Astrocyte of the hippocampus (primary cell): ENCODE data around the gene ASTN1.
"Not testable (repeated sequence)": the region's sequence is repeated elsewhere in the genome, so short reads cannot be mapped to it uniquely, and the experiment has no call there.

ENCODE experiments used
- DNase-seq: peaks from one replicate; pipeline ENCODE4 v3.0.0; 2011; ENCODE audit warnings: low read depth, low spot score

Gene ASTN1

DNA sequence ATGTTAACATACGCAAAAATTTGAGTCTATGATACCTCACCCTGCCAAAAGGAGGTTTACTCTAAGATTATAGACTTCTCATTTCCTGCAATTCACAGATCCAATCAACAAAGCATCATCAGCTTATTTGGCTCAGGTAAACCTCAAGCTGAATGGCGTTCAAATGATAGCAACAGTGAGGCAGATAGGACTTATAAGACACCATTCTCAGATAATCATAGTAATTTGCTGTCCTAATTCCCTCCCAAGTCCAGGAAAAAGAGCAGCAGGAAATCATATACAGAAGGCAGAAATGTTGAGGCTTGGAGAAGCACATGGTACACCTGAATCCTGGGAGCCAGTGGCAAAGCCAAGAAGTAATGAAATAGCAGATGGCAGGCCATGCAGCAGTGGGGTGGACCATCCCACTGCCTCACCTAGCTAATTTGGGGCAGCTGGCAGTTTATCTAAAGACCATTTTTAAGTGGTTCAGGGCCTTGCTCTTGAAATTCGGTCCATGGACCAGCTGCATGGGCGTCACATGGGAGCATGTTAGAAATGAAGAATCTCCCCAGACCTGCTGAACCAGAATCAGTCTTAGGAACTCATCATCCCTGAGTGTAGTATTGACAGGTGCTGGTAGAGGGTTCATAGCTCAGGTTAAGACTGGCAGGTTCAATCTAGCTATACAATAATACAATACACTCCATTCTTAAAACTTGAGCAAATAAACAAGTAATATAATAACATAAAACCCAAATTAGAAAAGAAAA is 57.7 kb downstream of the ASTN1 start:
- DNase-seq: no peak

DNA sequence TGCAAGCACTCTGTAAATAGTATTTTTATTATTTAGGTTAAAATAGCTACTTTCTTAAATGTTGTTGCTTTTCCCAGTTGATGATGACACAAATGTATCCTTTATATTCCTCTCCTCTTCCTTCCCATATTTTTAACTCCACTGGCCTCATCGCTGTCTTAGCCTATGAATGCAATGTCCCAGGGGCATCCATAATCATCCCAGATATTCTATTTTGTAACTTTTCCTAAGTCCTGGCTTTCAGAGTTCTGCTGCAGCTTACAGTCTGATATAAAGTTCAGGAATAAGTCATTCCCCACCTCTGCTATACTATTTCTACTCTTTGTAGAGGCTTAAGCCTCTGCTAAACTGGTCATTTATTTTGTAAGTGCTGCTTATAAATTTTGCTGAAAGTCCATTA is 58.3 kb downstream of the ASTN1 start:
- no peak for DNase-seq

DNA sequence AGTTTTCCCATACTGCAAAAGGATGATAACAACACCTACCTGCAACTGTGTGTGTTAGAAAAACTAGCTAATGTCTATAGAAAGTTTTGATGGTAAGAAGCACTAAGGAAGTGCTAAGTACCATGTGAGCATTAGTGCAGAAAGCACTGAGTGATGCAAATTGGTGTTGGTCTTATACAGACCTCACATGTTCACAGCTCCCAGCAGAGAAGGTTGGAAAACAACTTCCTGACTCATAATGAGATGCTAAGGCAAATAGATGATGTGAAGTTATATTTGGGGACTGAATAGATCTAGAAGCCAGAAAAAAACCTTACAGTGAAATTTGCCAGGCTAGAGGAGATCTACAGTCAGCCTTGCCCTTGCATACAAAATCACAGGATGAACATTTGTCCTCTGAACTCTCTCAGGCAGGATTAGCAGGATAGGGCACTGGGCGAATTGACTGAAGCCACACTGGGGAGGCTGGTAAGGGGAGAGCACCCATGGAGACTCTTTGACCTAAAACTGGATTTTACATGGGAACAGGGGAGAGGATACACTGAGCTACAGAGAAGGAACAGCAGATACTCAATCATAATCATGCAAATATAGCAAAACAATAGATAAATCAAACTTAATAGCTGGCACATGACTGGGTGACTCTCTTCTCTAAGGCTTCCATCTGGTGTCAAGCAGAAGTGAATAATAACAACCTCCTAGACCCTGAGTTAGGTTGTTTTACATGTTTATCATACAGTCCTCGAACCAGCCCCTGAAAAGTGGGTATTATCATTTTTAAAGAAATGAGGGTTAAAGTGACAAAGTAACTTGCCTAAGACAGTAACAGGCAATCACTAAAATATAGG is 61.3 kb downstream of the ASTN1 start:
- DNase-seq: peak; percentile 16

DNA sequence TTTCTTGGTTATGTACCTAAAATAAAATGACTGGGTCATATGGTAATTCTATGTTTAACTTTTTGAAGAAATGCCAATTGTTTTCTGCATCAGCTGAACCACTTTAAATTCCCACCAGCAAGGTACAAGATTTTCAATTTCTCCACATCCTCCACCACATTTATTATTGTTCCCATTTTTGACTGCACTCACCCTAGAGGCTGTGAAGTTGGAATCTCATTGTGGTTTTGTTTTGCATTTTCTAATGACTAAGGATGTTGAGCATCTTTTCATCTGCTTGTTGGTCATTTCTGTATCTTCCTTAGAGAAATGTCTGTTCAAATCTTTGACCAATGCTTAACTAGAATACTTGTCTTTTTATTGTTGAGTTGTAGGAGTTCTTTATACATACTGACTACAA is 72.5 kb downstream of the ASTN1 start:
- DNase-seq: no peak

DNA sequence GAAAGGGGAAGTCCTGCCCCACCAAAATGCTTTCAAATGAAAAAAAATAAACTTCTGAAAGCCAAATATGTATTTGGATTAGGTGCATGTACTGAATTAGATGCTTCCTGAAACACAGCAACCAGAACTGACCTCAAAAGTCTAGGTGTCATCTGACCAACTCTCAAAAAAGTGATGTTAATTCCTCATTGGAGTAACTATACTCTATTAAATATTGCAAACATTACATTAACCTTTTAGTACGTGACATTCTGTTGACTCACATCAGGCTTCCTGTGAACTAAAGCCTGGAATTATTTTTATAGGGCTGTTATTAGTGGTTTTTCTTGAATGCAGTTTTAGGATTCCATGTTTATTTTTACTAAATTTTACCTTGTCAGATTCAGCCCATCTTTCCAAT is 73.5 kb downstream of the ASTN1 start:
- peak; percentile 1 for DNase-seq

DNA sequence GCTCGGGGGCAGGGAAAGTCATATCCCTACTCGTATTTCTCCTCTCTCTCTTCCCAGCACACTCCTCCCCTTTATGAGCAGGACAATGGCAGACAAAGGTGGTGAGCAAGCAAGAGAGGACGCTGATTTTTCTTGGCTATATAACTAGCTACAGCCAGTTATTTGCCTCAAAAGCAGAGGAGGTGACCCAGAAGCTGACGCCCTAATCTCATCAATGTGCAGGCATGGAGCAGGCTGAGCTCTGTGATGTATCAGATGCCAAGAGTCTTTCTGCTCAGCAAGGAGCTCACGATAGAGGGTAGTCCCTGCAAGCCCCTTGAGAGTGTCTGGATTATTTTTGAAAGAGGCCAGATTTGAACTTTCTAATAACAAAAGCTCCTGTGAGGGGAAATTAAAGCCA is 75.5 kb downstream of the ASTN1 start:
- no peak for DNase-seq

DNA sequence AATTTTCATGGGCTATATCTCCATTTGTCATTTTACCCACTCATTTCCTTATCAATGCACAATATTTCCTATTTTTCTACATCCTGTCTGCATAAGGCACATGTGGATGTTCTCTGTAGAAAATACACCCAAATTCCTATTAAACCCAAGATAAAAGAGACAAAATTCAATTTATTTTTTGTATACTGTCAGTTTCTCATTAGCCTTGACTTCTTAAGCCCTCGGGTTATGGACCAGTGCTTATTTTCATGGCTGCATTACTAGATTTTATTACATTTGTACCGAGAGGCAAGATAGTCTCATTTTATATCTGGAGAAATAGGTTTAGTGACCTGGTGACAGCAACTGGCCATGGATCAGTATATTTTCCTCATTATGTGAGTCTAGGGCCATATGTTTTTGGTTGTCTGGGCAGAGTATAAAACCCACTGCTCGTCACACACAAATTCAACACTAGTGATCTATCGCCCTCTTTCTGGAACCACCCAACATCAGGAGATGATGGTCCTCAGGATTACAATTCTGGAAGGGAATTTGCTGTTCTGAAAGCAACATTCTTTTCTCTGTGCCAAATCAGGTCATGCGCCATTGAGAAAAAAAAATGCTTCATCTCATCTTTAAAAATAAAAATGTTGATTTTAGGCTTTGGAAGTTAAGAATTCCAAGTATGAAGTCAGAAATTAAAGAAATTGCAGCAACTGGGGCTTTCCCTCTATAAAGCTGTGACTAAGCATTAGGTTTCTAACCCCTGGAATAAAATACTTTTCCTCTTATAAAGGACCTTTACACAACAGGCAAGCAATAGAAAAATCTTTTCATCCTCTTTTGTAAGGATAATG is 81.4 kb downstream of the ASTN1 start:
- DNase-seq: peak; percentile 11

DNA sequence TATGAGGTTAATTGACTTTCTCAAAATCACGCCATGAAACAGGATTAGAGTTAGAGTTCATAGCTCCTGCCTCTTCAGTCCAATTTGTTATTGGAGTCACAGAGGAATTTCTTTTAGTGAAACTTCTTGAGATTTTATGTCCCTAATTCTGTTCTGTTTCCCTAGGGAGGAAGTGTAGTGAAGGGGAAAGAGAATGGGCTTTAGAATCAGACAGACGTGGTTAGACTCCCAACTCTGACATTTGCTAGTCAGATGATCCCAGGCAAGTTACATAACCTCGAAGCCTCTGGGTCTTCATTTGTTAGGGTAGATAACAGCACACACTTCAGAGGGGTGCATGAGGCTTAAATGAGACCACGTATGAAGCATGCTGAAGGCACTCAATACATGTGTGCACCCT is 83.9 kb downstream of the ASTN1 start:
- DNase-seq: no peak

DNA sequence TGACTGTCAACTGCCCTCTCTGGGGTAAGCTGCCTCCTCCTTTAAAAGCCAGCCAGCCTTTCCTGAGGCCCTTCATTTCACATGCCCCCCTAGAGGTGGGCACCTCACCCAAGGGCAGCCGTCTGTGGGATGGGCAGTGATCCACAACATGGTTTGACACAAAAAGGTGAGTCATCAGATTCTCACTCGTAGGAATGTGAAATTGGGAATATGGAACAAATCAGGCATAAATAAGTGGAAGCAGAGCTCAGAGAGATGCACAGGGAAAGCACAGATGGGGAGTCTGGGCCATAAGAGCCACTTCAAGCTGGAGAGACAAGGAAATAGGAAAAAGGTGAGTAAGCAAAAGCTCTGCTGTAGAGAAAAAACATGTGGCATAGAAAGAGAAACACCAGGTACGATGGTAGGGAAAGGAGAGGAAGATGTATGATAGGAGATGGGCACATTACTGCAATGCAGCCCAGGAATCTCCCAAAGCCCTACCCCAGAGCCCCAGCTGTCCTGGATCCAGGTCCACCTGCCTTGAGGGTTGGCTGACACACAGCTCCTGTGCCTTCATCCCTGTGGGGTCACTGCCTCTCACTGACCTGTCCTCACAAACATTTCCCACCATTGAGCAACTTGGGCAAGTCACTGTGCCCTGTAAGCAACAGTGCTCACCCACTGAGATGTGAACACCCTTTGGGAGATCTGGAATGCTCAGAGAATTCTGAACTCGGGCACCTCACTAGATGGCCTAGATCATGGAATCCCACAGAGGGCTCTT is 86.6 kb downstream of the ASTN1 start:
- DNase-seq: peak; percentile 35

DNA sequence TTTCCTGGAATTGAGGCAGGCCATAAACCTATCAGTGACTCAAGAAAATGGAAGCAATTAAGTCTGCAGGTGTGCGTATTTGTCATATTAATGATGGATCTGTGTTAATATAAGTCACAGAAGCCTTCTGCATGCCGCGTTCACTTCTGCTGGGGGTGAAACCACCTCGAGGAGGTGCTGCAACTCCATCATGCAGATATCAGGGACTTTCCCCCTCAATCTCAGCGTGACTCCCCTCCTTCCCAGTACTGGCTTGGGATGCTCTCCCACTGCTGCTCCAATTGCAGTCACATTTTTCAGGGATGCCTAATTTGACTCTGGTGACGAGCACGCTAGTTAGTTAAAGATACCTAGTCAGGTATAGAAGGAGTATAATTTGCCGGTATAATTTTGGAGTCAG is 87.5 kb downstream of the ASTN1 start:
- DNase-seq: no peak

DNA sequence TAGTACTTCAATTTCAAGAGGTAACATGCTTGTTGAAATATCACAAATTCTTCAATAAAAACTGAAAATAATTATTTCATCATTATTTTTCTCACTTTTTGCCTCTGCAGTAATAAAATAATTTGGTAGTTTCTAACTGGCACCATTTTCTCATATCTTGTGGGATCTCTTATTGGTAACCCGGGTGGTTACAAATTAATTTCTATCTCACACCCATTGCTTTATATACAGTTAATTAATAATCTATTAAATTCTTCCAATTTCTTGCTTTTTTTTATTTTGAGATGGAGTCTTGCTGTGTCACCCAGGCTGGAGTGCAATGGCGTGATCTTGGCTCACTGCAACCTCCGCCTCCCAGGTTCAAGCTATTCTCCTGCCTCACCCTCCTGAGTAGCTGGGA is 89.7 kb downstream of the ASTN1 start:
- not testable (repeated sequence) for DNase-seq

DNA sequence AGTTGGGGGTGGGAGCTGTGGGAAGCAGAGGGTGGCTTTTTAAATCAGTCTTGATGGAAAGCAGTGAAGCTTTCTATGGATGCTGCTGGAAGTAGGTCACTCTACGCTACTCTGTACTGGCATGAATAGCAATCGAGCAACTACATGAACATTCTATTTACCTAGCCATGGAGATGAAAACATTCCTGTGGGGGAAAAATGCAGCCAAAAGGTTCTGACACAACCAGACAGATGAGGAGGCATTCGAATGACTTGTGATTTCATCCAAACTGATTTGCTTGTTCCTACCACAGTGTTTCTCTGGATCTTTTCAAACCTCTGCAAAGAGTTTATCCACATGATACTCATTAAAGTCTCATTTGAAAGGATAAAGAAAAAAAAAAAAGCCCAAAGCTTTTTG is 95.0 kb downstream of the ASTN1 start:
- peak; percentile 72 for DNase-seq

DNA sequence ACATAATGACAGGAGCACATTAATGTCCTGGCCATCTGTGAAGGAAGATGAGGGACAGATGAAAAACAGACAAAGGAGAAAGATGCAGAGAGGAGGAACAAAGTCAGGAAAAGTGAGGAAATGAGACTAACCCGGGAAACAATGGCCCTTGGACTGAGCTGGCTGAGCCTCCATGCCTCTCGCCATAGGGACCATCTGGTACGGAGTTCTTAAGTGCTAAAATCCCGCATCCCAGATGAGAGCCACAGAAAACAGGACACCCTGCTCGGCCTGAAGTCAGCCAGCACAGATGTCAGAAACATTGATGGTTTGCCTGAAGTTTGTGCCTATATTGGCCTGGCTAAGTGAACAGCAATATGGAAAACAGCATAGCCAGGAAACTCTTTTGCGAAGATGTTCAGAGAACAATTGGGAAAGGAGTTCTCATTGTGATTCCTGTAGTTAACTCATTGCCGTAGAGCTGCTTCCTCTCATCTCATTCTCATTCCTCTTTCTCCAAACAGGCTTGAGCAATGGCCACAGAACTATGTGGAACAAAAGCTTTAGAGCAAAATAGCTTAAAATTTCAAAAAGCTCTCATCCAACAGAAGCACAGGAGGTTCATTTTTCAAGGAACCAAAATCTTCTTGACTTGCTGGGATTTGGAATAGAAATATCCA is 96.6 kb downstream of the ASTN1 start:
- no peak for DNase-seq

DNA sequence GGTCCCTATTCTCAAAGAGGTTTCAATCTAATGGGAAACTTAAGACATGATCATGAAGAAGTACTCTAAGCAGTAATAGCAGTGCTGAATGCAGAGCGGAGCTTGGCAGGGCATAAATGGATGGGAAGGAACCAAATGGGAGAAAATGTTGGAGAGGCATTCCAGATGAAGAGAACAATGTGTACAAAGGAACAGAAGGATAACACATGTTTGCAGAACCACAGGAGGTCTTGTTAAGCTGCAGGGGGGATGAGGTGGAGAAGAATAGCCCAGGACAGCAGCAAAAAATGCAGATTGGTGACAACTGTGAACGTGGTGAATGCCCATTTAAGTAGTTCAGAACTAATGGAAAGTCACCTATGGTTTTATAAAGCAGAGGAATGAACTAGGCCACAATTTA is 99.1 kb downstream of the ASTN1 start:
- DNase-seq: no peak

DNA sequence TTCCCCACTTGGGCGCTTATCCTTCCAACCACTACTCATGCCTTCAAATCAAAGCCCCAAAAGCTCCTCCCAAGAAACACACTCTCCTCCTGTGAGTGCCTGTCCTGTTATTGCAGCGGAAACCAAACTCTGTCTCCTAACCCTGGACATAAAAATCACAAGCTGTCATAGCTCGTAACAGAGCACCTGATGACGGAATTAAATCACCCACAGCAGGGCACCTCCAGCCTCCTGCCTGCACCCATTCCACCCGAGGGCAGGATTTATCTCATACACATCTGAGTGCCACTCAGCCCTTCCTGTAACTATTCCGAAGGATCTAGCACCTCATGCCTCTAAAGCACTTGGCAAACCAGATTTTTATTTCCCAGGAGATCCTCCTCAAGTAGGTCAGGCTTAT is 100.9 kb downstream of the ASTN1 start:
- DNase-seq: no peak

DNA sequence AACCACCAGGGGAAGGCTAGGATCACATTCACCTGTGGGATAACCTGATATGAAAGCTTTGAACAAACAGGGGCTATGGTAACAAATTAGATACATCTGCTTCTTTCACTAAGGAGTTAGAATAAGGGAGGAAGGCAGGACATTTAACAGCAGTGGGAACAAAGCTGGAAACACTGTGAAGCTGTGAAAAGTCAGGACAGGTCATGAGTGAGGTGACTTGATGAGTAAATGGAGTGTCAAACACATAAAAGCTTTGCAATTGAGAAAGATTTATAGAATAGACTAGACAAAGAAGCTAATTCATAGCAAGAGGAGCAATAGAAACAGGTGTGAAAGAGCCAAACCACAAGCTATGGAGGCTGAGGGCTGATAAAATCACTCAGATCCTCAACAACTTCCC is 110.0 kb downstream of the ASTN1 start:
- no peak for DNase-seq

DNA sequence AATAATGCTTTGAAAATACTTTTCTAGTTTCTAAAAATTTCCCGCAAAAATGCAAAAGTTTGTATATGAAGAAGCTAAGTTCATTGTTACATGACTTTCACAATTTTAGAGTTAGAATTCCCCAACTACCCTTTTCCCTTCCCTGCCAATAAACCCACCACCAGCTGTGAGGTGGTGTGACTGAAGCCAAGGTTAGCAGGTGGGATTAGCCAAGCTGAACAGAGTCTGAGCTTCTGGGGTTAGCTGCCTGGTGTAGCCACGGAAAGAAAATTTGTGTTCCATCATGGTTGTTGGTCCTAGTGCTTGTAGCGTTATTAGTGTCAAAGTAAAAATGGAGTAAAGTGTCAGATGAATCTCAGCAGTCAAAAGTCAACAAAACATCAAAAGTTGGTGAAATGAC is 110.9 kb downstream of the ASTN1 start:
- DNase-seq: no peak

DNA sequence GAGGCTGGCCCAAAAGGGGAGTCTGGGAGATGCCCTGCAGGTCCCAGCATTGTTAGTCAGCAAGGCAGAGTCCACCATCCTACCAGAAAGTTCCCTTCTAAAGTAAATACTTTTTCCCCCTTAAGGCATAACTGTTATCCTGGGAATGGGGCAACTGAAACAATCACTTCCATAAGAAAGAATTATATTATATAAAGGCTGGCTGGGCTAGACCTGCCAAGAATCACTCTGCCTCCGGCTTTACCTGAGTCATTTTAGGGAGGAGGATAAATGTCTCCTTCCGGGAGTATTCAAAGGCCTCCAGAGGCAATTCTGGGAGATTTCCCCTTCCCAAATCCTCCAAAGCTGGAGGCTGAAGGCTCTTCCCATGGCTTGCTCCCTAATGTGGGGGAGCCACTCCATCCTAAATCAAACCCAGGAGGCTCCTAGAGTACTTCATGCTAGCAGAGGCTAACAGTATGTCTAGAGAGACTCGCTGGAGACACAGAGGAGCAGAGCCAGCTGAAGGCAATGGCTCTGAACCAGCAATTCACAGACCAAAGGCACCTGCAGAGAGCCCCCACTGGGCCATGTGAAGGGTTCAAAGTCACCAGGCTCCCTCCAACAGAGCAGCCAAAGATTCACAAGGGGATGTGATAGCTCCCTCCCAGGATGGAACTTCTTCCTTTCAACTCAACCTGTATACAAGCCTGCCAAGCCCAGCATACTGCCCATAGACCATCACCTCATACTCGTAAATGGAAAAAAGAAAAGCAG is 116.0 kb downstream of the ASTN1 start:
- no peak for DNase-seq

DNA sequence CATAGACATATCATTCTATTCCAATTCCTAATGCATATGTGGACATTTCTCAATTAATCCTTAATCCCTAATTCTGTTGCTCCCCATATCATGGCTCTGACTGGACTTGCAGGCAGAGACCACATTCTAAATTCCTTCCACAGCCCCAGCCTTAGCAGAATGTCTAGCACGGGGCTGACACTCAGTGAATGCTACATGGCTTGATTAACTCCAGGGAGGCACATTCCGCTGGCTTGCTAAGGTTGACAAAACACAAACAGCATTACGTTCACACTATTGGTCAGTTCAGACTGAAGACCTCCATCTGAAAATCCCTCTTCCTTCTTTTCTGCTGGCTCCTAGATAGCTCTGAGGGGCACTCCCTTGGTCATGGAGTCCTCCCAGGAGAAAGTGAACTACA is 119.4 kb downstream of the ASTN1 start:
- DNase-seq: peak; percentile 13

DNA sequence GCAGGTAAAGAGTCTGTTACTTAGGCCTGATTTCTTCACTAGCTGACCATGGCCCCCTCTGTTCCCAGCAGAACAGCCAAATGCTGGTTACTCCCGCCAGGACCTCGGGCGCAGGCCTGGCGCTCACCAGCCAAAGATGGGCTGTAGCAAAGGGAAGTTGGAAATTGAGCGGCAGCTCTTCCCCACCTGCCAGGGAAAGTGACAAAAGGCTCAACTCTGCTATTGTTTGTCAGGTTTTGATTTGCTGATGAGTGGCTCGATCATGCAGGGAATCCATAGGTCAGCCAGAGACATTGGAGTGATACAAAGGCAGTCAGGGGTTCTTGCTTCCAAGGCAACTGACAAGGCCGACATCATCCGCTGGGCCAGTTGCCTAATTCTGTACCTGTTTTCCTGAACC is 120.1 kb downstream of the ASTN1 start:
- no peak for DNase-seq
